Upper lobe of right lung (tissue), 1 donor: ENCODE measurements around the gene POLD2. TPM values are rescaled to one million over a fixed set of nuclear protein-coding genes. Genes with fewer than 3 reads are reported as not detected.
A peak's percentile ranks its signal among the peaks of the same experiment; 100 is the strongest.
"Not testable (repeated sequence)": the region's sequence is repeated elsewhere in the genome, so short reads cannot be mapped to it uniquely, and the experiment has no call there.

ENCODE experiments used
- ATAC-seq: fragments of 200-7000 bp; cut with Tn5 transposase; one replicate; pipeline ENCODE4 v1.9.1; 2020; ENCODE audit warnings: mild to moderate bottlenecking, moderate library complexity
- DNase-seq: peaks from one replicate; pipeline ENCODE4 v3.0.0-alpha.2; 2020
- H3K27ac ChIP-seq: fragments of 200-600 bp; one replicate; pipeline ENCODE4 v1.8.0; 2022
- H3K27me3 ChIP-seq: fragments of 200-600 bp; one replicate; pipeline ENCODE4 v1.8.0; 2022; ENCODE audit warnings: mild to moderate bottlenecking
- H3K36me3 ChIP-seq: fragments of 200-600 bp; one replicate; pipeline ENCODE4 v1.8.0; 2022
- H3K4me1 ChIP-seq: fragments of 200-600 bp; one replicate; pipeline ENCODE4 v1.8.0; 2022
- H3K4me3 ChIP-seq: fragments of 200-600 bp; one replicate; pipeline ENCODE4 v1.8.0; 2022; ENCODE audit warnings: mild to moderate bottlenecking
- H3K9me3 ChIP-seq: fragments of 200-600 bp; one replicate; pipeline ENCODE4 v1.8.0; 2022
- CTCF ChIP-seq: fragments of 200-600 bp; IDR thresholded peaks from one replicate; pipeline ENCODE4 v1.8.0; 2022; ENCODE audit warnings: antibody characterized with exemption
- intact Hi-C: fragments of 100-400 bp; cut with DNase I; formaldehyde crosslinking; loops from one replicate; pipeline ENCODE4 v1.11.0; 2022
- long read RNA-seq: library from polyadenylated mRNA; unstranded; transcript quantifications from one replicate; pipeline ENCODE4 v2.0.0, GENCODE V29; 2021
- total RNA-seq: library from RNA; stranded (reverse); fragmentation: NEBNext Ultra II Directional; extraction: Animal tissue kit (Norgen Biotek cat#: 25700); gene quantifications from one replicate; pipeline ENCODE4 v1.2.1, GENCODE V29; 2021
- donor health status: DM: no; HTN: yes; CAD: no; lungs with severe emphysema.

The POLD2 gene
- 60.2 TPM for total RNA-seq
- long read RNA-seq, transcript POLD2-218 (11 exons, 1,619 nt): major isoform, 66 of 119 reads
- long read RNA-seq, transcript POLD2-207 (11 exons, 1,659 nt): minor isoform, 17 of 119 reads
- long read RNA-seq, partial matches to known transcripts: 20 of 119 reads
- long read RNA-seq, other reads (novel, unspliced or antisense): 15 of 119 reads

DNA sequence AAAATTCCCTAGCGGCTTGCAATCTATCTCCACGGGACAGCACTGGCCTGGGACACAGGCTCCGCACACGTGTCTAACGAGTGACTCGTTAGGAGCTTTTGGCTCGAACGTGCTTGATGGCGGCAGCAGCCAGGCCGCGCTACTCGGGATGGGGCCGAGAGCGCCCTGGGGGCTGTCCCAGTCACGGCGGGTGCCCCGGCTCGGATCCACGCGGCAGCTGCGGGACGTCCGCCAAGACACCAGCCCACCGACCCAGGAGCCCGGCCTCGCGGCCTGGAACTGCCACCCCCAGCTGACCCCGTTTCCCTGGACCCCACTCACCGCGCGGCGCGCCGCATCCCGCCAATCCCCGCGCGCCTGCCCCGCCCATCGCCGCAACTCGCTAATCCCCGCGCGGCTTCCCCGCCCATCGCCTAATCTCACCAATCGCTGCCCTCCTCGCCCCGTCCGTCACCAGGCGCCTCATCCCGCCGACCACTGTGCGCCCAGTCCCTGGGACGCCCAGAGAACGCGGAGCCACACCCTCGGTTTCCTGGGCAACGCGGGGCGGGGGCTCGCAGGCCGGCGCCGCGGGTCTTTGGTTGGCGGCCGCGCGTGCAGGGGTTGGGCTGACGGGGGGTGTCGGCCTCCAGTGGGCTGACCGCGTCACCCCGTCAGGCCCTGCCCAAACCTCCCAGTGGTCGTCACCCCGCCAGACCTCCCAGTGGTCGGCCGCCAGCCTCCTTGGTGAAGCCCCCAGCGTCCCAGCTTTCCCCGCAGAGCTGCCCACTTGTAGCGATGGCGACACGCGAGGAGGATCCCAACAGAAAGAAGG lies at the start of gene POLD2:
TSS of gene POLD2 (minus strand) at position 359 of the 814 bp plus-strand sequence. CDS start 1,495 bp downstream, outside the sequence.
- peak within 1 kb of the TSS; percentile 70 for H3K4me3 ChIP-seq
- H3K9me3 ChIP-seq: no peaks in the 10 kb centered on the region
- H3K27ac ChIP-seq: peak within 1 kb of the TSS; percentile 75
- no peaks in the 10 kb centered on the region for H3K27me3 ChIP-seq
- peak; percentile 99 for ATAC-seq
- peak; percentile 99 for DNase-seq
- peaks cover 9% of the 10 kb centered on the region for H3K4me1 ChIP-seq
- H3K36me3 ChIP-seq: peaks cover 6% of the 10 kb centered on the region
- intact Hi-C loops: no loop called here
- no peak for TF ChIP-seq CTCF

GRCh38 chr7:44172803-44173424 lies 49.6 kb upstream of the POLD2 start:
- no peaks in the 10 kb centered on the region for H3K4me1 ChIP-seq
- no peak for TF ChIP-seq CTCF
- intact Hi-C loops: no loop called here
- H3K27me3 ChIP-seq: no peaks in the 10 kb centered on the region
- H3K4me3 ChIP-seq: no peak overlapping the region
- H3K9me3 ChIP-seq: no peaks in the 10 kb centered on the region
- ATAC-seq (no peak), DNase-seq (no peak)
- no peaks in the 10 kb centered on the region for H3K36me3 ChIP-seq
- no peak overlapping the region for H3K27ac ChIP-seq

DNA sequence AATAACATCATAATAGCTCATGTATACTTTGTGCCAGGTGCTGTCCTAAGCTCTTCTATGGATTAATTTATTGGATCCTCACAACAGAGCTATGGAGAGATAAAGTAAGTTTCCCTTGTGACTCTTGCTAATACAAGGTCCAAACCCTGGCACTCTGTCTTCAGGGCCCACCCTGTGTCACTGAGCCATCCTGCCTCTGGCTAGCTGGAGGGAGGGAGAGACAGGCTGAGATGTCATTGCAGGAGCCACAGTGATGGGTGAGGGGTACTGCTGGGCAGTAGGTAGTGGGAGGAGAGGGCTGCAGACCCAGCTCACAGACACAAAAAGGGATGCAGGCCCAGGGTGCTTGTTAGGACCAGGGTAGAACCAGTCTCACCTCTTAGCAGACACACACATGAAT lies 49.0 kb upstream of the POLD2 start:
- Histone ChIP-seq H3K4me3 (no peak overlapping the region), H3K27me3 (no peaks in the 10 kb centered on the region), H3K9me3 (no peaks in the 10 kb centered on the region), H3K4me1 (no peaks in the 10 kb centered on the region), H3K27ac (no peak overlapping the region), H3K36me3 (no peaks in the 10 kb centered on the region)
- intact Hi-C loops: no loop called here
- DNase-seq: peak; percentile 15
- no peak for ATAC-seq
- no peak for TF ChIP-seq CTCF

- H3K36me3 ChIP-seq, H3K27me3 ChIP-seq, H3K27ac ChIP-seq, H3K9me3 ChIP-seq, H3K4me3 ChIP-seq, H3K4me1 ChIP-seq, ATAC-seq, intact Hi-C loops: not testable (repeated sequence)
- DNase-seq: peak; percentile 31
Observed at GRCh38 chr7:44171901-44172300, 48.6 kb upstream of the POLD2 start.

DNA sequence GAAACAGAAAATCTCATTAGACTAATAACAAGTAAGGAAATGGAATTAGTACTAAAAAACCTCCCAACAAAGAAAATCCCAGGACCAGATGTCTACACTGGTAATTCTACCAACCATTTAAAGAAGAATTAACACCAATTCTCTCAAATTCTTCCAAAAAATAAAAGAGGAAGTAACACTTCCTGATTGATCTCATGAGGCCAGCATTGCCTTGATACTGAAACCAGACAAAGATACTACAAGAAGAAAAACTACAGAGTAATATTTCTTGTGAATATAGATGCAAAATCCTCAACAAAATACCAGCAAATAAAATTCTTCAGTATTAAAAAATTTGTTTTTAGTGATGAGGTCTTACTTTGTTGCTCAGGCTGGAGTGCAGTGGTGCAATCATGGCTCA lies 44.6 kb upstream of the POLD2 start:
- no peak for TF ChIP-seq CTCF
- ATAC-seq: no peak
- Histone ChIP-seq H3K9me3 (no peaks in the 10 kb centered on the region), H3K4me1 (no peaks in the 10 kb centered on the region), H3K4me3 (no peak overlapping the region), H3K27ac (no peak overlapping the region), H3K27me3 (no peaks in the 10 kb centered on the region), H3K36me3 (no peaks in the 10 kb centered on the region)
- intact Hi-C loops: no loop called here
- DNase-seq: no peak

DNA sequence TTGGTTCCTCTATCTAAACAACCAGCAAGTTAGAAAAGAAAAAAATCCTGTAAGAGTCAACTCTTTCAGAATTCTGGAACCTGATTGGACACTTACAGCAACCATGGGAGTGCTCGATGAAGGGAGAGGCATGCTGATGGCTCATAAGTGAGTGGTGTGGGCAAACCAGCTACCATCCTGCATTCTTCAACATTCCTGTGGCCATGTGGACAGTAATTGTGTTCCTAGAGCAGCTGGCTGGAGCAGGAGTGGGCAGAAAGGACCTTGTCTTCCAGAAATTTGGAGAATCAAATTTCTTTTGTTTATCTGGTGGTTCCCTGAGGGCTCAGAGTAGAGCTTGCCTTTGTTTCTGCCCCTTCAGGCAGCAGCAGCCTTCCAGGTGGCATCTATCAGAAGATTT lies 40.2 kb upstream of the POLD2 start:
- no peak for TF ChIP-seq CTCF
- intact Hi-C loops: no loop called here
- ATAC-seq: no peak

More for the DNA sequence above, 40.2 kb upstream of the POLD2 start:
- Histone ChIP-seq H3K4me1 (no peaks in the 10 kb centered on the region), H3K4me3 (no peak overlapping the region), H3K9me3 (no peaks in the 10 kb centered on the region), H3K27ac (no peak overlapping the region), H3K27me3 (no peaks in the 10 kb centered on the region), H3K36me3 (no peaks in the 10 kb centered on the region)
- no peak for DNase-seq
